ENCODE data around the gene PAQR9. TPM values are rescaled to one million over a fixed set of nuclear protein-coding genes. Genes with fewer than 3 reads are reported as not detected.

The PAQR9 gene
- under 0.01 TPM for total RNA-seq

- Histone ChIP-seq H3K27me3 (ENCODE audit: control insufficient read depth in 3 of 3, insufficient read depth in 3 of 3, low read length in 3 of 3) (peaks cover 11 to 13% (median 13%) of the 10 kb centered on the region in 3 donors), H3K9ac (ENCODE audit: low read depth in 1 of 3, low read length in 3 of 3) (peak within 1 kb of the TSS in 1 of 3 donors; percentile 82), H3K36me3 (ENCODE audit: control insufficient read depth in 3 of 3, insufficient read depth in 3 of 3, low read length in 3 of 3) (no peaks in the 10 kb centered on the region), H3K4me1 (ENCODE audit: control insufficient read depth in 3 of 3, insufficient read depth in 3 of 3, low read length in 3 of 3) (peaks cover 3 to 6% (median 6%) of the 10 kb centered on the region in 3 donors), H3K27ac (ENCODE audit: low read depth, low read length) (no peak within 1 kb of the TSS), H3K4me3 (ENCODE audit: low read length in 3 of 3) (peak within 1 kb of the TSS; percentile 54 to 84 (median 56)), H3K9me3 (ENCODE audit: control insufficient read depth in 3 of 3, low read length in 3 of 3) (no peaks in the 10 kb centered on the region)
Measured at GRCh38 chr3:142963516-142964448, at the start of gene PAQR9. Gene PAQR9, minus strand, starts transcription at chr3:142963674. Its CDS starts 338 bp downstream, at chr3:142963336.

DNA sequence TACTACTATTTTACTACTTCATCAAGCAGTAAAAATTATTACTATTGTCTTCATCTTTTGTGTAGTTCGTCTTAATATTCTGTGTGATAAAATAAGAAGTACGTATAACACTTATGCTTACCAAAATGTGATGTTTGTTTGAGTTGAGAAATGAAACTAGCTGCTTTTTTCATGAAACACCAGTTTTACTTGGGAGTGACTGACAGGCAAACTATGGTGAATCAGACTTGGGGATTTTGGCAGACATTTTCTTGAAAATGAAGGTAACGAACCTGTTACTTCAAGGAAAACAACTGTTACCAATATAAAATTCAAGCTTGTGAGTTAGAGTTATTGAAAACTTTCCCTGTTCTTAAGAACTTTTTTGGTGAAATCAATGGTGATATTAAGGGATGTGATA is 48.2 kb upstream of the PAQR9 start:
- H3K4me3 ChIP-seq (ENCODE audit: low read length in 3 of 3): no peak overlapping the region
- no peak overlapping the region for H3K27ac ChIP-seq (ENCODE audit: low read depth, low read length)
- no peak overlapping the region for H3K9ac ChIP-seq (ENCODE audit: low read depth in 1 of 3, low read length in 3 of 3)
- no peaks in the 10 kb centered on the region for H3K9me3 ChIP-seq (ENCODE audit: control insufficient read depth in 3 of 3, low read length in 3 of 3)
- peaks cover 0 to 2% (median 0%) of the 10 kb centered on the region in 3 donors for H3K4me1 ChIP-seq (ENCODE audit: control insufficient read depth in 3 of 3, insufficient read depth in 3 of 3, low read length in 3 of 3)
- peaks cover 0 to 12% (median 4%) of the 10 kb centered on the region in 3 donors for H3K36me3 ChIP-seq (ENCODE audit: control insufficient read depth in 3 of 3, insufficient read depth in 3 of 3, low read length in 3 of 3)
- H3K27me3 ChIP-seq (ENCODE audit: control insufficient read depth in 3 of 3, insufficient read depth in 3 of 3, low read length in 3 of 3): no peaks in the 10 kb centered on the region

GRCh38 chr3:143010024-143010423 is 46.5 kb upstream of the PAQR9 start:
- Histone ChIP-seq H3K27me3 (ENCODE audit: control insufficient read depth in 3 of 3, insufficient read depth in 3 of 3, low read length in 3 of 3) (no peaks in the 10 kb centered on the region), H3K36me3 (ENCODE audit: control insufficient read depth in 3 of 3, insufficient read depth in 3 of 3, low read length in 3 of 3) (peaks cover 0 to 11% (median 4%) of the 10 kb centered on the region in 3 donors), H3K9ac (ENCODE audit: low read depth in 1 of 3, low read length in 3 of 3) (no peak overlapping the region), H3K9me3 (ENCODE audit: control insufficient read depth in 3 of 3, low read length in 3 of 3) (no peaks in the 10 kb centered on the region), H3K27ac (ENCODE audit: low read depth, low read length) (no peak overlapping the region), H3K4me1 (ENCODE audit: control insufficient read depth in 3 of 3, insufficient read depth in 3 of 3, low read length in 3 of 3) (peaks cover 0 to 5% (median 3%) of the 10 kb centered on the region in 3 donors), H3K4me3 (ENCODE audit: low read length in 3 of 3) (no peak overlapping the region)

DNA sequence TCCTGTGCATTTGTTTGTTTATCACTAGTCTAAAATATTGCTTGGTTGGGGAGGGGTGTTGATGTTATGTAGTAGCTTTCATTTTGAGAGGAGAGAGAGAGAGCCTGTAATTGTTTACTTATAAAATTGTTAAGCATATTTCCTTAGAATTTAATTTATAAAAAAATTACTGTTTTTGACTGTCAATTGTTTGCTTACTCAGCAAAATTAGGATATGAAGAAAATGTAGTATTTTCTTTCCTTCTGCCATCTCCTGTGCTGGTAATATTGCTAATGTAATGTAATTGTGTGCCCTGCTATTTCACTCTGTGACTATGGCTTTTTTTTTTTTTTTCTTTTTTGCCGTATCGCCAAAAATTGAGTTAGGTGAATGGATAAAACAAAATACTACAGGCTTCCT is 41.3 kb upstream of the PAQR9 start:
- no peak overlapping the region for H3K9ac ChIP-seq (ENCODE audit: low read depth in 1 of 3, low read length in 3 of 3)
- no peak overlapping the region for H3K4me3 ChIP-seq (ENCODE audit: low read length in 3 of 3)
- H3K4me1 ChIP-seq (ENCODE audit: control insufficient read depth in 3 of 3, insufficient read depth in 3 of 3, low read length in 3 of 3): peaks cover 16 to 24% (median 16%) of the 10 kb centered on the region in 3 donors

DNA sequence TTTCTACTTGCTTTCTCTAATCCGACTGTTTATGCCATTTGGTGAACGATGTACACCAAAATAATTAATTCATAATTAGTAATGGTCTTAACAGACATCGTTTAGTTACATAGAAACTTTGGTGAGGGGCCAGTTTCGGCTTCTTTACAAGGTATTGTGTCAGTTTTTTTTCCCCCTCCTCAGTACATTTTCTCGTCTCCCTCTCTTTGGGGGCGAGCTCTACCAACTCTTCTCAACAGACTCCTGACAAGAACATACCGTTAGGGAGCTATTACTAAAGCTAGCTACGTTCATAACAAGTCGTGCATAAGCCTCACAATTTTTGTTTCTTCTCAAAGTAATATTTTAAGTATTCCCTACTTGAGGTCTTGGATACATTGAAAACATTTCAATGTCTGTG is 39.3 kb upstream of the PAQR9 start:
- no peaks in the 10 kb centered on the region for H3K9me3 ChIP-seq (ENCODE audit: control insufficient read depth in 3 of 3, low read length in 3 of 3)
- peak overlapping the region; percentile 96 to 99 (median 98) for H3K9ac ChIP-seq (ENCODE audit: low read depth in 1 of 3, low read length in 3 of 3)
- H3K27ac ChIP-seq (ENCODE audit: low read depth, low read length): no peak overlapping the region
- peak overlapping the region; percentile 88 to 99 (median 99) for H3K4me3 ChIP-seq (ENCODE audit: low read length in 3 of 3)
- peaks cover 16 to 24% (median 21%) of the 10 kb centered on the region in 3 donors for H3K4me1 ChIP-seq (ENCODE audit: control insufficient read depth in 3 of 3, insufficient read depth in 3 of 3, low read length in 3 of 3)
- no peaks in the 10 kb centered on the region for H3K36me3 ChIP-seq (ENCODE audit: control insufficient read depth in 3 of 3, insufficient read depth in 3 of 3, low read length in 3 of 3)
- no peaks in the 10 kb centered on the region for H3K27me3 ChIP-seq (ENCODE audit: control insufficient read depth in 3 of 3, insufficient read depth in 3 of 3, low read length in 3 of 3)

More for the DNA sequence above, 41.3 kb upstream of the PAQR9 start:
- no peaks in the 10 kb centered on the region for H3K27me3 ChIP-seq (ENCODE audit: control insufficient read depth in 3 of 3, insufficient read depth in 3 of 3, low read length in 3 of 3)
- no peak overlapping the region for H3K27ac ChIP-seq (ENCODE audit: low read depth, low read length)
- H3K9me3 ChIP-seq (ENCODE audit: control insufficient read depth in 3 of 3, low read length in 3 of 3): no peaks in the 10 kb centered on the region
- no peaks in the 10 kb centered on the region for H3K36me3 ChIP-seq (ENCODE audit: control insufficient read depth in 3 of 3, insufficient read depth in 3 of 3, low read length in 3 of 3)

DNA sequence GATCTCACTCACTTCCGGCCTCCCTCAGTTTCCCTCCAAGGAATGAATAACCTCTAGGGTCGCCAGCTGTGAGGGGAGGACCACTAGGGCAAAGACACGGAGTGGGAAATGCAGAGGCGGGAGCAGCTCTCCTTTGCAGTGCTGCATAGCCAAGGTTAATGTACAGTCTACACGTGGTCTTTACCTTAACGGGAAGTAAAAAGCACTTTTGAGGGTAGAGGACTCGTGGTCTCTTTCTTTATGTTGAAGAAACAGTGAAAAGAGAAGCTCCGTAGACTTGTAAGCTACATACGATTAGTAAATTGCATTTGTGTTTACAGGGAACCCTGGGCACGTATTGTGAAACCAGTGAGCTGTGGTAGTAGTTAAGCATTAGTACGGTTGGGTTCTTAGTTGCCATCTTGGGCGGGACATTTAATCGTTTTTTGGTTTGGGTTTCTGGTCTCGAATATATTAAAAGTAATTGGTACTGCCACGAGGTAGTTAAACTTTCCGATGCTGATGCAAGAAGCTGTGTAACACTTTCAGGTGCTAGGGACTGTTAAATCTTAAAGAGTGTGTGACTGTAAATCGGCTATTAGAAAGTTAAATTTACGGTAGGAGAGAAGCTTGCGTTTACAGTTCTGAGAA is 38.7 kb upstream of the PAQR9 start:
- peak overlapping the region; percentile 88 to 99 (median 99) for H3K4me3 ChIP-seq (ENCODE audit: low read length in 3 of 3)
- no peaks in the 10 kb centered on the region for H3K9me3 ChIP-seq (ENCODE audit: control insufficient read depth in 3 of 3, low read length in 3 of 3)
- H3K27me3 ChIP-seq (ENCODE audit: control insufficient read depth in 3 of 3, insufficient read depth in 3 of 3, low read length in 3 of 3): no peaks in the 10 kb centered on the region
- no peaks in the 10 kb centered on the region for H3K36me3 ChIP-seq (ENCODE audit: control insufficient read depth in 3 of 3, insufficient read depth in 3 of 3, low read length in 3 of 3)
- H3K27ac ChIP-seq (ENCODE audit: low read depth, low read length): peak overlapping the region; percentile 92
- peaks cover 16 to 24% (median 21%) of the 10 kb centered on the region in 3 donors for H3K4me1 ChIP-seq (ENCODE audit: control insufficient read depth in 3 of 3, insufficient read depth in 3 of 3, low read length in 3 of 3)
- H3K9ac ChIP-seq (ENCODE audit: low read depth in 1 of 3, low read length in 3 of 3): peak overlapping the region; percentile 96 to 99 (median 98)

GRCh38 chr3:143001369-143002082 is 38.1 kb upstream of the PAQR9 start, which contains the start of gene U2SURP:
Gene U2SURP, plus strand, starts transcription at chr3:143001570. Its CDS starts 59 bp downstream, at chr3:143001629.
- Histone ChIP-seq H3K36me3 (ENCODE audit: control insufficient read depth in 3 of 3, insufficient read depth in 3 of 3, low read length in 3 of 3) (no peaks in the 10 kb centered on the region), H3K4me1 (ENCODE audit: control insufficient read depth in 3 of 3, insufficient read depth in 3 of 3, low read length in 3 of 3) (peaks cover 16 to 24% (median 21%) of the 10 kb centered on the region in 3 donors), H3K27ac (ENCODE audit: low read depth, low read length) (peak within 1 kb of the TSS; percentile 92), H3K4me3 (ENCODE audit: low read length in 3 of 3) (peak within 1 kb of the TSS; percentile 88 to 99 (median 99)), H3K27me3 (ENCODE audit: control insufficient read depth in 3 of 3, insufficient read depth in 3 of 3, low read length in 3 of 3) (no peaks in the 10 kb centered on the region), H3K9ac (ENCODE audit: low read depth in 1 of 3, low read length in 3 of 3) (peak within 1 kb of the TSS; percentile 96 to 99 (median 98)), H3K9me3 (ENCODE audit: control insufficient read depth in 3 of 3, low read length in 3 of 3) (no peaks in the 10 kb centered on the region)

- H3K9me3 ChIP-seq (ENCODE audit: control insufficient read depth in 3 of 3, low read length in 3 of 3): no peaks in the 10 kb centered on the region
- peak overlapping the region; percentile 88 to 99 (median 99) for H3K4me3 ChIP-seq (ENCODE audit: low read length in 3 of 3)
- H3K9ac ChIP-seq (ENCODE audit: low read depth in 1 of 3, low read length in 3 of 3): peak overlapping the region; percentile 96 to 99 (median 98)
- H3K36me3 ChIP-seq (ENCODE audit: control insufficient read depth in 3 of 3, insufficient read depth in 3 of 3, low read length in 3 of 3): no peaks in the 10 kb centered on the region
- peak overlapping the region; percentile 92 for H3K27ac ChIP-seq (ENCODE audit: low read depth, low read length)
- H3K27me3 ChIP-seq (ENCODE audit: control insufficient read depth in 3 of 3, insufficient read depth in 3 of 3, low read length in 3 of 3): no peaks in the 10 kb centered on the region
- H3K4me1 ChIP-seq (ENCODE audit: control insufficient read depth in 3 of 3, insufficient read depth in 3 of 3, low read length in 3 of 3): peaks cover 16 to 24% (median 21%) of the 10 kb centered on the region in 3 donors
Measured at GRCh38 chr3:143001034-143001368, 37.5 kb upstream of the PAQR9 start.

DNA sequence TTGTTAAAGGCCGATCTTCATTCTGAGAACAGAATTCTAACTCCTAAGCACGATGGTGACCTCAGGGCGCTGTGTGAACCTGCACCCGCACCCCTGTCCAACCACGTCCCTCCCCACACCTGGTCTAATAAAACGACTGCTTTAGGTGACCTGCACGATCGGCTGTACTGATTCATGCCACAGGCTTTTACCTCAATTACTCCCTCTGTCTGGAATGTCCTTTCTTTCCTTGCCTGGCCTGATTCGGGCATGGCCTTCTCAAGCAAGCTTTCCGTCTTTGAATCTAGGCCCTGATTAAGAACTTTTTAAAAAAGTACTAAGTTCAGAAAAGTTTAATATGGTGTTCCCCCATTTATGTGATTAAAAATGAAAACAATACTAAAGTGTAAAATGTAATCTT is 37.1 kb upstream of the PAQR9 start:
- peak overlapping the region; percentile 88 to 99 (median 99) for H3K4me3 ChIP-seq (ENCODE audit: low read length in 3 of 3)
- H3K27me3 ChIP-seq (ENCODE audit: control insufficient read depth in 3 of 3, insufficient read depth in 3 of 3, low read length in 3 of 3): no peaks in the 10 kb centered on the region
- no peaks in the 10 kb centered on the region for H3K36me3 ChIP-seq (ENCODE audit: control insufficient read depth in 3 of 3, insufficient read depth in 3 of 3, low read length in 3 of 3)
- H3K9me3 ChIP-seq (ENCODE audit: control insufficient read depth in 3 of 3, low read length in 3 of 3): no peaks in the 10 kb centered on the region
- H3K9ac ChIP-seq (ENCODE audit: low read depth in 1 of 3, low read length in 3 of 3): peak overlapping the region; percentile 96 to 99 (median 98)
- peak overlapping the region; percentile 92 for H3K27ac ChIP-seq (ENCODE audit: low read depth, low read length)
- peaks cover 16 to 24% (median 21%) of the 10 kb centered on the region in 3 donors for H3K4me1 ChIP-seq (ENCODE audit: control insufficient read depth in 3 of 3, insufficient read depth in 3 of 3, low read length in 3 of 3)

All from skeletal muscle tissue (tissue), 4 donors.